Stimulated activated CD8-positive, alpha-beta memory T cell treated with anti-CD3 and anti-CD28 coated beads, Interleukin-15, amount 100 ng/mL, for 48 hours (primary cell): ENCODE data around the gene LSM2.
"Not testable (repeated sequence)": the region's sequence is repeated elsewhere in the genome, so short reads cannot be mapped to it uniquely, and the experiment has no call there.

Source experiments
- DNase-seq, 2 donors: peaks; one replicate each; pipeline ENCODE4 v3.0.0-alpha.2; 2020; ENCODE audit warnings: low read depth in 2 of 2

The LSM2 gene

GRCh38 chr6:31806470-31807272 is at the start of gene LSM2:
TSS of gene LSM2 (minus strand) at chr6:31806966. CDS start at chr6:31806757, 209 bp downstream.
- peak; percentile 95 to 96 for DNase-seq

GRCh38 chr6:31851980-31852718 is 45.4 kb upstream of the LSM2 start:
- DNase-seq = not testable (repeated sequence)

GRCh38 chr6:31851485-31851832 is 44.7 kb upstream of the LSM2 start:
- no peak for DNase-seq

- no peak for DNase-seq
Observed at GRCh38 chr6:31850765-31851484, 44.2 kb upstream of the LSM2 start.

DNA sequence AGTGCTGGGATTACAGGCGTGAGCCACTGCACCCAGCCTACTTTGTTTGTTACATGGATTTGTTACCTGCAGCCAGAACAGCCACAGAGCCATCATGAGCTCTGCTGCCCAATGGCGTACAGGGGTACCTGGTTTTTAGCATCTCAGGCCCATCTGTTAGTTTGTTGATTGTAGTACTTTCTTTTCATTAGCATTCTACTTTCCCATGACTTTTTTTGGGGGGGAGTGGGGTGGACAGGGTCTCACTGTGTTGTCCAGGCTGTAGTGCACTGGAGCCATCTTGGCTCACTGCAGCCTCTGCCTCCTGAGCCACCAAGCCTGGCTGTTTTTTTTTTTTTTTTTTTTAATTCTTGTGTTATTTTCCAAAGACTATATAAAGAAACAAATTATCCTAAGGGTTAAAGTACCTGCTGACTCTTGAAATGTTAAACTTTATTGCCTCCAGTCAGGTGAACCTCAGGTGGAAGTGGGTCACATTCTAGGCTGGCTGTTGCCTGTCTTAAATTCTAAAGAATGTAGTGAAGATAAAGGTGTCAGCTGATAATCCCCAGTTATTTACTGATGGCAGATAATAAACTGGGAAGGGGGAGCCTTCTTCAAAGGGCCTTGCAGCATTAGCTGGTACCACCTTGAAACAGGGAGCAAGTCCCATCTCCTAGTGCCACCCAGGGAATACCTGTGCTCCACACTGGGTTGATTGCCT is 40.7 kb upstream of the LSM2 start:
- no peak for DNase-seq

- no peak for DNase-seq
Observed at GRCh38 chr6:31844507-31844906, 37.7 kb upstream of the LSM2 start.

DNA sequence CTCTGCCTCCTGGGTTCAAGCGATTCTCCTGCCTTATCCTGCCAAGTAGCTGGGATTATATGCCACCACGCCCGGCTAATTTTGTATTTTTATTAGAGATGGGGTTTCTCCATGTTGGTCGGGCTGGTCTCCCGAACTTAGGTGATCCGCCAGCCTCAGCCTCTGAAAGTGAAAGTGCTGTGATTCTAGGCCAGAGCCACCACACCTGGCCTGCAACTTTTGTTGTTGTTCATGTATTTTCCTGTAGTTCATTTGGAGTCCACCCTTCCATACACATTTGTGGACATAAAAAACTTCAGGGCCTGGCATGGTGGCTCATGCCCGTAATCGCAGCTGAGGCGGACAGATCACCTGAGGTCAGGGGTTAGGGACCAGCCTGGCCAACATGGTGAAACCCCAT is 35.3 kb upstream of the LSM2 start:
- no peak for DNase-seq

GRCh38 chr6:31839779-31840126 is 33.0 kb upstream of the LSM2 start:
- DNase-seq = not testable (repeated sequence)

DNA sequence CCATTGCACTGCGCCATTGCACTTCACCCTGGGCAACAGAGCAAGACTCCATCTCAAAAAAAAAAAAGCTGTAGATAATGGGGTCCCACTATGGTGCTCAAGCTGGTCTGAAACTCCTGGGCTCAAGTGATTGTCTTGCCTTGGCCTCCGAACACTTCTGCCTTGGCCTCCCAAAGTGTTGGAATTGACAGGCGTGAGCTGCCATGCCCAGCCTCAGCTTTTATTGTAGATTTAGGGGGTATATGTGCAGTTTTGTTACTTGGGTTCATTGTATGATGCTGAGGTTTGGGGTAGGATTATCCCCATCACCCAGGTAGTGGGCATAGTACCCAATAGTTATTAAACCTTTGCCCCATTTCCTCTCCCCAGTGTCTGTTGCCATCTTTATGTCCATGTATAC is 32.2 kb upstream of the LSM2 start:
- DNase-seq = no peak

DNA sequence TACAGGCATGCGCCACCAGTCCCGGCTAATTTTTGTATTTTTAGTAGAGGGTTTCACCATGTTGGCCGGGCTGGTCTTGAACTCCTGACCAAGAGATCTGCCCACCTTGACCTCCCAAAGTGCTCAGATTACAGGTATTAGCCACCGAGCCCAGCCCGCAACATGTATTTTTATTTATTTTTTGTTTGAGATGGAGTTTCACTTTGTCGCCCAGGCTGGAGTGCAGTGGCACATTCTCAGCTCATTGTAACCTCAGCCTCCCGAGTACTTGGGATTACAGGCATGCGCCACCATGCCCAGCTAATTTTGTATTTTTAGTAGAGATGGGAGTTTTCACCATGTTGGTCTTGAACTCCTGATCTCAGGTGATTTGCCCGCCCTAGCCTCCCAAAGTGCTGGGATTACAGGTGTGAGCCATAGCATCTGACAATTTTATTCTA is 31.4 kb upstream of the LSM2 start:
- DNase-seq = not testable (repeated sequence)

GRCh38 chr6:31837369-31838113 is 30.8 kb upstream of the LSM2 start:
- DNase-seq = no peak

DNA sequence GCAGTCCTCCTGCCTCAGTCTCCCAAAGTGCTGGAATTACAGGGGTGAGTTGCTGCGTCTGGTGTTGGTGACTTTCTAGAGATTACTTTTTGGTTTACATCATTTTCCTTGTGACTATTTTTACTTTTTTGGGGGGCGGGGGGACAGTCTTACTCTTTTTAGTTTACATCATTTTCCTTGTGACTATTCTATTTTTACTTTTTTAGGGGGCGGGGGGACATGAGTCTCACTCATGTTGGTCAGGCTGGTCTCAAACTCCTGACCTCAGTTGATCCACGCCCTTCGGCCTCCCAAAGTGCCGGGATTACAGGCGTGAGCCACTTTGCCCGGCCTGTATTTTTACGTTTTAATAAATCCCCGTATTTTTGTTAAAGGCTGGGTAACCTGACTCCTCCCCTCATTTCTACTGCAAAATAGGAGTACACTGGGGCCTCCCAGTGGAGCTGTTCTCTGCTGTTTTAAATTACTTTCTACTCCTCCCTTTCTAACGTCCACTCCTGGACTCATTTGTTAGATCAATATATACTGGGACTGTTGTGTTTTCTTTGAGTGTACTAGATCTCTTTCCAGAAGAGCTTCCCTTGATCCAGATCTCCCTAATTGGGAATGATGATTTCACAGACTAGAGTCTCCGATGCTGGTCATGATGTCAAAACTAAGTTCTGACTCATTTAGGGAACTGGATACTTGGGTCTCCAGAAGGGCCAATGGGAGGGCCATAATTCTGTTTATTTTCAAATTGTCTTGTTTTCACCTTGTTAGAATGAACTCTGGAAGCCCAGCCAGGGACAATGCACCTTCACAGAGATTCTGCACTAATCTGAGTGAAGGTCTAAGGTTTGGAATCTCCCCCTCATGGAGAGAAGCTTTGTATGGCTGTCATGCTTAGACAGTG is 30.0 kb upstream of the LSM2 start:
- DNase-seq = no peak

DNA sequence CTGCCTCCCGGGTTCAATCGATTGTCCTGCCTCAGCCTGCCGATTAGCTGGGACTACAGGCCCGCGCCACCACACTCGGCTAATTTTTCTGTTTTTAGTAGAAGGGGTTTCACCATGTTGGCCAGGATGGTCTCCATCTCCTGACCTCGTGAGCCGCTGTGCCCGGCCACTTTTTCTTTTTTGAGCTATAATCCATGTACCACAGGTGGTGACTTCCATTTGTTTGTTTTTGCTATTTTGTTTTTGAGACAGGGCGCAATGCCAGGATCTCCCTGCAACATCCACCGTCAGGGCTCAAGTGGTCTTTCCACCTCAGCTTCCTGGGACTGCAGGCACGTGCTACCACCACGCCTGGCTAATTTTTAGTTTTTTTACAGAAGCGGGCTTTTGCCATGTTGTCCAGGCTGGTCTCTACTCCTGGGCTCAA is 29.3 kb upstream of the LSM2 start:
- DNase-seq = no peak

DNA sequence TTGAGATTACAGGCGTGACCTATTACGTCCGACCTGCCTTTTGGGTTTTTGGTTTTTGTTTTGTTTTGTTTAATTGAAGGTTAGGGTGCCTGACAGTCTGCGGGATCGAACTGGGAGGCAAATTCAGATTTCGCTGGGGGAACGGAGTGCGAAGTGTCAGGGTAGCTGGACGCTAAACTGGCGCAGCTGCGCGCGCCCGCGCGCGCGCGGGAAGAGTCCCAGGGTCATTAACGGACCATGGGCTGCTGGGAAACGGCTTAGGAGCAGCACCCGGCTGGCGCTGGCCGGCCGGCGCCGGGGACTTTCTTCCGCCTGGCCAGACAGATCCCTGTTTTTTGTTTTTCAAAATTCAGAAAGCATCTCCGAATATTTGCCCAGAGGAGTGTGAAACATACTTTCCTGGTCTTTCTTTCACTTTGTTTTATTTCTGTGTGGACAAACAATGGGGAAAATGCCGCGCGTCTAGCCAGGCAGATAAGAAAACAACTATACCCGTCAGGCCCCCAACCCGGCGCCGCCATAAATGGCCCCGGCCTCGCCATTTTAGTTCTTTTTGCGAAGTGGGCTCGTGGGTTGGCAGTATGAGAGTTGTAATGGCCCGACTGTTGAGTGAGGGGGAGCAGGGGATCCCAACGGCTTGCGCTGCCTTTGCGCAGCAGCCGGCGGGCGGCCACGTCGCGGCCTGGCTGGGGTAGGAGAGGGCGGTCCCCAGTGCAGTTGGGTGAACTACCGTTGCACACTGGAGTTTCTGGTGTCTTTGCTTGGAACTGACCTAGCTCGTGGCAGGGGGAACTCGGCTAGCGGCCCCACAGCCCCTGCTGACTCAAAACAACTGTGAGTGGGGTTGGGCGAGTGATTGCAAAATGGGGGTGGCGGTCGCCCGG is 27.8 kb upstream of the LSM2 start:
- peak; percentile 69 to 71 for DNase-seq

GRCh38 chr6:31831350-31832215 is 24.8 kb upstream of the LSM2 start:
- DNase-seq = no peak

- no peak for DNase-seq
Observed at GRCh38 chr6:31830886-31831335, 24.1 kb upstream of the LSM2 start.

DNA sequence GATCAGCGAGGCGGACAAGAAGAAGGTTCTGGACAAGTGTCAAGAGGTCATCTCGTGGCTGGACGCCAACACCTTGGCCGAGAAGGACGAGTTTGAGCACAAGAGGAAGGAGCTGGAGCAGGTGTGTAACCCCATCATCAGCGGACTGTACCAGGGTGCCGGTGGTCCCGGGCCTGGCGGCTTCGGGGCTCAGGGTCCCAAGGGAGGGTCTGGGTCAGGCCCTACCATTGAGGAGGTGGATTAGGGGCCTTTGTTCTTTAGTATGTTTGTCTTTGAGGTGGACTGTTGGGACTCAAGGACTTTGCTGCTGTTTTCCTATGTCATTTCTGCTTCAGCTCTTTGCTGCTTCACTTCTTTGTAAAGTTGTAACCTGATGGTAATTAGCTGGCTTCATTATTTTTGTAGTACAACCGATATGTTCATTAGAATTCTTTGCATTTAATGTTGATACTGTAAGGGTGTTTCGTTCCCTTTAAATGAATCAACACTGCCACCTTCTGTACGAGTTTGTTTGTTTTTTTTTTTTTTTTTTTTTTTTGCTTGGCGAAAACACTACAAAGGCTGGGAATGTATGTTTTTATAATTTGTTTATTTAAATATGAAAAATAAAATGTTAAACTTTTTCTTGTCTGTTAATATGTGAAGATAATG is 23.0 kb upstream of the LSM2 start:
- no peak for DNase-seq
